AG09319 (cell line): Measurements from ENCODE around the gene CCDC154.
"Not testable (repeated sequence)": the region's sequence is repeated elsewhere in the genome, so short reads cannot be mapped to it uniquely, and the experiment has no call there.

Experiments
- DNase-seq: peaks from one replicate; pipeline ENCODE4 v3.0.0-alpha.2; 2010; ENCODE audit warnings: low read depth; ENCODE audit errors: extremely low read depth
- TF ChIP-seq, protein P1 (sequence below): IDR thresholded peaks from 2 replicates; pipeline ENCODE4 v1.5.1; 2011; ENCODE audit warnings: low read depth, mild to moderate bottlenecking, inconsistent platforms, low read length, moderate library complexity

Gene CCDC154

DNA sequence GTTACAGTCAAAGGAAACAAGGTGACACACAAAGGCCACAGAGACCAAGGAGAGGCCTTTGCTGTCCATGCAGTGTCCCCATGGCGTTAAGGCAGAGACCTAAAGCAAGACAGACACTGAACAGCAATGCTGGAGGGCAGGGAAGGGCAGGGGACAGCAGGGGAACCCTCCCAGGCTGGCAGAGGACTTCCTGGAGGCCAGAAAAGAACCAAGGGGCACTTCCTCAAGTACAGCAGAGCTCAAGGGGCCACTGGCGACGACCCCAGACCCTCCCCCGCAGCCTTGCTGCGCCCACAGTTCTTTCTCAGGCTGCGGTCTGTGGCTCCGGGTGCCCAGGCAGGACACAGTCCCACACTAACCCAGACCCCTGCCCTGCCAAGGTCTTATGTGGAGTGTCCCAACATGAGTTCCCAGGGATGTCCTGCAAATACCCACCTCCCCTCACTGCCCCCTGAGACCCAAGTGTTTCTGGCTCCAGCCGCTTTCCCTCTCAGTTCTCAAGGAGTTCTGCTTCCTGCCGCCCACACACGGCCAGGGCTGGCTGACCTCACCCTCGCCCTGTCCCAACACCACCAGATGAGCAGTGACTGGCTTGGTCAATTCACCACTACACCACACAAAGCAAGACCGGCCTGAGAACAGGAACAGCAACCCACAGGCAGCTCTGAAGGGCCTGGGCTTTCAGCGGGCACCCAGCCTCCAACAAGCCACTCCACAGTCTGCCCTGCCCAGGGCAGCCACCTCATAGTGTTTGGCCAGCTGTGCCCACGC lies 26.3 kb upstream of the CCDC154 start:
- no peak for DNase-seq
- TF ChIP-seq, protein P1, sequence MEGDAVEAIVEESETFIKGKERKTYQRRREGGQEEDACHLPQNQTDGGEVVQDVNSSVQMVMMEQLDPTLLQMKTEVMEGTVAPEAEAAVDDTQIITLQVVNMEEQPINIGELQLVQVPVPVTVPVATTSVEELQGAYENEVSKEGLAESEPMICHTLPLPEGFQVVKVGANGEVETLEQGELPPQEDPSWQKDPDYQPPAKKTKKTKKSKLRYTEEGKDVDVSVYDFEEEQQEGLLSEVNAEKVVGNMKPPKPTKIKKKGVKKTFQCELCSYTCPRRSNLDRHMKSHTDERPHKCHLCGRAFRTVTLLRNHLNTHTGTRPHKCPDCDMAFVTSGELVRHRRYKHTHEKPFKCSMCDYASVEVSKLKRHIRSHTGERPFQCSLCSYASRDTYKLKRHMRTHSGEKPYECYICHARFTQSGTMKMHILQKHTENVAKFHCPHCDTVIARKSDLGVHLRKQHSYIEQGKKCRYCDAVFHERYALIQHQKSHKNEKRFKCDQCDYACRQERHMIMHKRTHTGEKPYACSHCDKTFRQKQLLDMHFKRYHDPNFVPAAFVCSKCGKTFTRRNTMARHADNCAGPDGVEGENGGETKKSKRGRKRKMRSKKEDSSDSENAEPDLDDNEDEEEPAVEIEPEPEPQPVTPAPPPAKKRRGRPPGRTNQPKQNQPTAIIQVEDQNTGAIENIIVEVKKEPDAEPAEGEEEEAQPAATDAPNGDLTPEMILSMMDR = no peak

DNA sequence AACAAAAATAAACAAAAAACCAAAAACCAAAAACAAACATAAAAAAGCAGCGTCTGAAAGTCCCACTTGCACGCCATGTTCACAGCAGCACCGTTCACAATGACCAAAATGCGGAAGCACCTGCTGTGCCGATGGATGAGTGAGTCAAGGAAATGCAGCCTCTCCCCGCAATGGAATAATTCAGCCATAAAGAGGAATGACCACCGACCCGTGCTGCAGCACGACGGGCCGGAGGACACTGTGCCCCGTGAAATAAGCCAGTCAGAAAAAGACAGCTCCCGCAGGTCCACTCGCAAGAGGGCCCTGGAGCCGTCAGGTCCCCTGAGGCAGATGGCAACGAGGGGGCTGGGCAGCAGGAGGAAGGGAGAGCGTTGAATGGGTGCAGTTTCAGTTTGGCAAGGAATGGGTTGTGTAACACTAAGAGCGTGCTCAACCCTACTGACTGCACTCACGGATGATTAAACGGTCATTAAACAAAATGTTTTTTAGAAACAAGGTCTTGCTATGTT lies 25.4 kb upstream of the CCDC154 start:
- TF ChIP-seq, protein P1 = no peak
- no peak for DNase-seq

DNA sequence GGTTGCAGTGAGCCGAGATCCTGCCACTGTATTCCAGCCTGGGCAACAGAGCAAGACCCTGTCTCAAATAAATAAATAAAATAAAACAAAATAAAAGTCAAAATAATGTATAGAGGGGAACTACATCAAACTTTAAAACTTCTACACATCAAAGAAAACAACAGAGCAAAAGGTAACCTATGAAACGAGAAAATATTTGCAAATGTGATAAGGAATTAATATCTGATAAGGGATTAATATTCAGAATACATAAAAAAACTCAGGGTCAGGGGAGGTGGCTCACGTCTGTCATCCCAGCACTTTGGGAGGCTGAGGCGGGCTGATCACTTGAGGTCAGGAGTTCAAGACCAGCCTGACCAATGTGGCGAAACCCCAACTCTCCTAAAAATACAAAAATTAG lies 24.8 kb upstream of the CCDC154 start:
- not testable (repeated sequence) for DNase-seq

DNA sequence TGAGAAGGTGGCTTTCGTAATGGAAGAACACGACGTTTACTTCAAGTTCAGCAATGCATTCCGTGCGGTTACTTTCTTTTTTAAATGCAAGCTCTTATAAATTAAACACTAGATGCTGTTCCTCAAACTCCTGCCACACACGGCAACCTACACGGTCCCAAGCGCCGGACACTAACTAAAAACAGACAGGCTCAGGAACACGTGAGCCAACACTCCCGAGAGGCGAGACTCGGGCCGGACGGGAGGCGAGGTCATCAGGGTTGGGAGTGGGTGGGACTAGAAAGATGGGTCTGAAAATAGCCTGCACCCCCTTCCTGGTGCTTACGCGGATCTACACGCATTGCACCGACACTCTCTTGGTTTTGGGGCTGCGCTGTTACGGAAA lies 24.1 kb upstream of the CCDC154 start:
- TF ChIP-seq, protein P1 = no peak
- no peak for DNase-seq

DNA sequence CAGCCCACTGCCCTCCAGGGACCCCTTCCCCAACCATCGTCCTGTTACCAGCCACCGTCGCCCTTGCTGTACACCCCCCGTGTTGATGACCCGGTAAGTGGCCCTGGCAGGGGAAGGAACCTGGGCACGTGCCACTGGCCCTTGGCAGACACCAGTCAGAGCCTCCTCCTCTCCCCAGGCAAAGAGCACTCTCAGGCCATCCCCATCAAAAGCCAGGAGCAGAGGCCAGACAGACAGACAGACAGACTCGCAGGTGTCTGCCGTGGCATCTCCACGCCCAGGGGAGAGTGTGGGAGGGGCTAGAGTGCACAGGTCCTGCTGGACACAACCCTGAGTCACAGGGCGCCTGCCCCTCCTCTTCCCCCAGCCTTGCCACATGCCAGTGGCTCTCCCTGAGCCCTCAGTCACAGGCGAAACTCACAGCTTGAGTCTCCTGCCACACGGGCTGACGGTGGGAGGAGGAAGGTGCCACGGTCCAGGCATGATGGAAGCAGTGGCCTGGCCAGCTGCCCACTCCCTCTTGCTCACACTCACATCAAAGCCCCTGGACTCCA lies 22.7 kb upstream of the CCDC154 start:
- TF ChIP-seq, protein P1 = no peak

DNA sequence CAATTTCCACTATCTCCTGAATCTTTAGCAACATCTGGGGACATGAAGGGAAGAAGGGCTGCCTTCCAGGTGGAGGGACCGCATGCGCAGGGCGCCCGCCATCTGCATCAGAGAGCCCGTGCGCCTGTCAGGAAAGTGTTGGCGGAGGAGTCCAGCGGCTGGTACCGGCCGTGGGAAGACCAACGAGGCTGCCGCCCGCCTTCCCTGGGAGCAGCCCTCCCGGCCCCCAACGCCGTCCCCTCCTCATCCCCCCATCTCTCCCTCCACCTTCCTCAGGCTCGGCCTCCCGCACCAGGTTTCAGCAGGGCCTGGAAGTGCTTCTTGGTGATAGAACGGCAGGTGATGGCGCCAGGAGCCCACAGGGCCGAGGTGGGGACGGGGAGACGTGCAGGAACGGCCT lies 21.7 kb upstream of the CCDC154 start:
- TF ChIP-seq, protein P1 = no peak
- DNase-seq = no peak

More for the DNA sequence above, 22.7 kb upstream of the CCDC154 start:
- no peak for DNase-seq

DNA sequence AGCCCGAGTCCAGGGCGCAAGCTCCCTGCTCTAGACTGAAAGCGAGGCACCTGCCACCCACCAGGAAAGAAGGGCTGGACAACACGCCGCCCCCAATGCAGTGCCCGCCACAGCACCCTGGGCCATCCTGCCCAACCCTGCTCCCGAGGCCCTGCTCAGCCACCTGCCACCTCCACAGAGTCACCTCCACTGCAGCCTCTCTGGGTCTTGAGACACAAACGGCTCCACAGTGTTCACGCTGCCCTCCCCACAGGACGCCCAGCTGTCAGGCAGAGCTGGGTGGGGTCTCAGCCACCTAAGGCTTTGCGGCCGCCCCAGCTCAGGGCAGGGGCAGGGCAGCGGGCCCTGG lies 21.2 kb upstream of the CCDC154 start:
- no peak for DNase-seq
- TF ChIP-seq, protein P1 = no peak
